HEK293 (cell line): ENCODE results near the gene LRCH4.

Source experiments
- ATF2 ChIP-seq: fragments of 450-650 bp; formaldehyde crosslinking; IDR thresholded peaks from 2 replicates; pipeline ENCODE4 v1.5.1; 2016; ENCODE audit warnings: missing biosample characterization, missing genetic modification characterization, low read depth
- BCL11A ChIP-seq: fragments of 450-650 bp; formaldehyde crosslinking; IDR thresholded peaks from 2 replicates; pipeline ENCODE4 v1.5.1; 2016; ENCODE audit warnings: low read depth, missing biosample characterization, missing genetic modification characterization
- KLF17 ChIP-seq: fragments of 450-650 bp; formaldehyde crosslinking; IDR thresholded peaks from 2 replicates; pipeline ENCODE4 v1.5.1; 2016; ENCODE audit warnings: missing biosample characterization, missing genetic modification characterization
- KLF7 ChIP-seq: fragments of 450-650 bp; formaldehyde crosslinking; IDR thresholded peaks from 2 replicates; pipeline ENCODE4 v1.5.1; 2016; ENCODE audit warnings: missing biosample characterization, missing genetic modification characterization, borderline replicate concordance
- MZF1 ChIP-seq: fragments of 450-650 bp; formaldehyde crosslinking; IDR thresholded peaks from 2 replicates; pipeline ENCODE4 v1.5.1; 2017; ENCODE audit warnings: missing biosample characterization, missing genetic modification characterization, borderline replicate concordance
- SCRT1 ChIP-seq: fragments of 450-650 bp; formaldehyde crosslinking; IDR thresholded peaks from 2 replicates; pipeline ENCODE4 v1.5.1; 2016; ENCODE audit warnings: missing biosample characterization, missing genetic modification characterization, borderline replicate concordance
- WT1 ChIP-seq: fragments of 450-650 bp; formaldehyde crosslinking; IDR thresholded peaks from 2 replicates; pipeline ENCODE4 v1.5.1; 2016; ENCODE audit warnings: missing biosample characterization, missing genetic modification characterization
- ZFP3 ChIP-seq: fragments of 450-650 bp; formaldehyde crosslinking; IDR thresholded peaks from 2 replicates; pipeline ENCODE4 v1.5.1; 2016; ENCODE audit warnings: low read depth, missing biosample characterization, missing genetic modification characterization
- ZNF169 ChIP-seq: fragments of 450-650 bp; formaldehyde crosslinking; IDR thresholded peaks from 2 replicates; pipeline ENCODE4 v1.5.1; 2016; ENCODE audit warnings: missing biosample characterization, missing genetic modification characterization
- ZNF280D ChIP-seq: fragments of 450-650 bp; formaldehyde crosslinking; IDR thresholded peaks from 2 replicates; pipeline ENCODE4 v1.5.1; 2016; ENCODE audit warnings: missing biosample characterization, missing genetic modification characterization
- ZNF391 ChIP-seq: fragments of 450-650 bp; formaldehyde crosslinking; IDR thresholded peaks from 2 replicates; pipeline ENCODE4 v1.5.1; 2016; ENCODE audit warnings: low read depth, missing biosample characterization, missing genetic modification characterization, borderline replicate concordance
- ZNF394 ChIP-seq: fragments of 450-650 bp; formaldehyde crosslinking; IDR thresholded peaks from 2 replicates; pipeline ENCODE4 v1.5.1; 2016; ENCODE audit warnings: missing biosample characterization, missing genetic modification characterization, mild to moderate bottlenecking, moderate library complexity, borderline replicate concordance
- ZNF423 ChIP-seq: fragments of 450-650 bp; formaldehyde crosslinking; IDR thresholded peaks from 2 replicates; pipeline ENCODE4 v1.5.1; 2016; ENCODE audit warnings: missing biosample characterization, missing genetic modification characterization
- ZNF518A ChIP-seq: fragments of 450-650 bp; formaldehyde crosslinking; conservative IDR thresholded peaks from 2 replicates; pipeline ENCODE4 v1.5.1; 2016; ENCODE audit warnings: low read depth, missing biosample characterization, missing genetic modification characterization
- ZNF629 ChIP-seq: fragments of 450-650 bp; formaldehyde crosslinking; IDR thresholded peaks from 2 replicates; pipeline ENCODE4 v1.5.1; 2017; ENCODE audit warnings: missing biosample characterization, missing genetic modification characterization
- ZNF76 ChIP-seq: fragments of 450-650 bp; formaldehyde crosslinking; IDR thresholded peaks from 2 replicates; pipeline ENCODE4; 2016; ENCODE audit warnings: low read depth, missing biosample characterization, missing genetic modification characterization, borderline replicate concordance
- ZSCAN4 ChIP-seq: fragments of 450-650 bp; formaldehyde crosslinking; IDR thresholded peaks from 2 replicates; pipeline ENCODE4 v1.5.1; 2017; ENCODE audit warnings: missing biosample characterization, missing genetic modification characterization
- TF ChIP-seq, protein P1 (sequence below): fragments of 450-650 bp; formaldehyde crosslinking; IDR thresholded peaks from 2 replicates; pipeline ENCODE4 v1.5.1; 2016; ENCODE audit warnings: missing biosample characterization, missing genetic modification characterization, low read depth
- TF ChIP-seq, protein P2 (sequence below): fragments of 450-650 bp; formaldehyde crosslinking; IDR thresholded peaks from 2 replicates; pipeline ENCODE4 v1.5.1; 2016; ENCODE audit warnings: missing biosample characterization, missing genetic modification characterization

Gene LRCH4

DNA sequence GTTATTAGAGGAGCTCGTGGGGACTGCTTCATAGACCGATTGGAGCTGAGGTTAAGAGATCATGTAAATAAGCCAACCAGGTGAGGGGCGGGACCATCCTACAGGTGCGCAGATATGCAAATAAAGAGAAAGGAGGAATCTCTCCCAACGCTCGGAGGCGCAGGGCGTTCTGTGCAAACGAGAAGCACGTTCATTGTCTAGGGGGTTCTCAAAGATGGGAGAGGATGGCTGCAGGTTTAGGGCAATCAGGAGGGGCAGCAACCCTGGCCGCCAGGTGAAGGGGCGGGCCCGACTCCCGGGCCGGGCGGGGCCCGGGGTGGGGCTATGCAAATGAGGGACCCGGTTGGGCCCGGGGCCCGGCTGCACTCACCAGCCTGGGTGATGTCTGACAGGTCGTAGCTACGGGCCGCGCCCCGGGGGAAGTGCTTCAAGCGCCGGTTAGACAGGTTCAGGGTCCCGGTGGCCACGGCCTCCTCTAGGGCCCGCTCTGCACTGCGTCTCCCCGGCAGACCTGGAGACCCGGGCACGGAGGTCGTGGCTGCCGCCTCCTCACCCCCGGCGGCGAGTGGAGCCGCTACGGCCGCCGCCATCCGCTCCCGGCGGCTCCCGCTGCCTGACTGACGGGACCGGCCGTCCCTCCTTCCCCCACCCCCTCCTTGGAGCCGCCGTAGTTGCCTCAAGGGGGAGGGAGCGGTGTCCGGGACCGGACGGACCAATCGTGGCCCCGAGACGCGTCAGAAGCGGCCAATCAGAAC, at the start of gene LRCH4 (continued):
- TF ChIP-seq ZNF280D (tag by site-specific recombination), result 0 out of 2 replicates have a peak, but pooled peaks have one; percentile 9
- peak; percentile 97 for TF ChIP-seq KLF17
- TF ChIP-seq ZNF629 (tag by site-specific recombination), result peak; percentile 87
- no peak for TF ChIP-seq BCL11A
- TF ChIP-seq ZSCAN4 (tag by site-specific recombination), result peak; percentile 47; the same call in 1 of the 2 replicates
- TF ChIP-seq, protein P1, sequence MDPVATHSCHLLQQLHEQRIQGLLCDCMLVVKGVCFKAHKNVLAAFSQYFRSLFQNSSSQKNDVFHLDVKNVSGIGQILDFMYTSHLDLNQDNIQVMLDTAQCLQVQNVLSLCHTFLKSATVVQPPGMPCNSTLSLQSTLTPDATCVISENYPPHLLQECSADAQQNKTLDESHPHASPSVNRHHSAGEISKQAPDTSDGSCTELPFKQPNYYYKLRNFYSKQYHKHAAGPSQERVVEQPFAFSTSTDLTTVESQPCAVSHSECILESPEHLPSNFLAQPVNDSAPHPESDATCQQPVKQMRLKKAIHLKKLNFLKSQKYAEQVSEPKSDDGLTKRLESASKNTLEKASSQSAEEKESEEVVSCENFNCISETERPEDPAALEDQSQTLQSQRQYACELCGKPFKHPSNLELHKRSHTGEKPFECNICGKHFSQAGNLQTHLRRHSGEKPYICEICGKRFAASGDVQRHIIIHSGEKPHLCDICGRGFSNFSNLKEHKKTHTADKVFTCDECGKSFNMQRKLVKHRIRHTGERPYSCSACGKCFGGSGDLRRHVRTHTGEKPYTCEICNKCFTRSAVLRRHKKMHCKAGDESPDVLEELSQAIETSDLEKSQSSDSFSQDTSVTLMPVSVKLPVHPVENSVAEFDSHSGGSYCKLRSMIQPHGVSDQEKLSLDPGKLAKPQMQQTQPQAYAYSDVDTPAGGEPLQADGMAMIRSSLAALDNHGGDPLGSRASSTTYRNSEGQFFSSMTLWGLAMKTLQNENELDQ (tag by site-specific recombination), result no peak
- TF ChIP-seq, protein P2, sequence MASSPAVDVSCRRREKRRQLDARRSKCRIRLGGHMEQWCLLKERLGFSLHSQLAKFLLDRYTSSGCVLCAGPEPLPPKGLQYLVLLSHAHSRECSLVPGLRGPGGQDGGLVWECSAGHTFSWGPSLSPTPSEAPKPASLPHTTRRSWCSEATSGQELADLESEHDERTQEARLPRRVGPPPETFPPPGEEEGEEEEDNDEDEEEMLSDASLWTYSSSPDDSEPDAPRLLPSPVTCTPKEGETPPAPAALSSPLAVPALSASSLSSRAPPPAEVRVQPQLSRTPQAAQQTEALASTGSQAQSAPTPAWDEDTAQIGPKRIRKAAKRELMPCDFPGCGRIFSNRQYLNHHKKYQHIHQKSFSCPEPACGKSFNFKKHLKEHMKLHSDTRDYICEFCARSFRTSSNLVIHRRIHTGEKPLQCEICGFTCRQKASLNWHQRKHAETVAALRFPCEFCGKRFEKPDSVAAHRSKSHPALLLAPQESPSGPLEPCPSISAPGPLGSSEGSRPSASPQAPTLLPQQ (tag by site-specific recombination), result peak; percentile 91
- TF ChIP-seq ZNF394 (tag by site-specific recombination), result peak; percentile 75; the same call in 1 of the 2 replicates
- no peak for TF ChIP-seq ZFP3 (tag by site-specific recombination)
- TF ChIP-seq SCRT1 (tag by site-specific recombination), result peak; percentile 92
- TF ChIP-seq ZNF76 (tag by site-specific recombination), result peak; percentile 82
- 0 out of 2 replicates have a peak, but pooled peaks have one; percentile 39 for TF ChIP-seq WT1 (tag by site-specific recombination)
- no peak for TF ChIP-seq ZNF169 (tag by site-specific recombination)
- TF ChIP-seq ZNF391, result peak; percentile 93
- TF ChIP-seq KLF7 (tag by site-specific recombination), result 0 out of 2 replicates have a peak, but pooled peaks have one; percentile 65
- 0 out of 2 replicates have a peak, but pooled peaks have one; percentile 33 for TF ChIP-seq ZNF518A (tag by site-specific recombination)
- peak; percentile 65; the same call in 1 of the 2 replicates for TF ChIP-seq ZNF423 (tag by site-specific recombination)
- no peak for TF ChIP-seq ATF2 (tag by site-specific recombination)
- TF ChIP-seq MZF1 (tag by site-specific recombination), result no peak
